NK-92 treated with Interleukin-12 subunit alpha and Interleukin-12 subunit beta, amount 100 ng/mL, for 24 hours (cell line): ENCODE results near the gene C1orf21.

Source experiments
- DNase-seq: peaks from one replicate; lab custom pipeline; 2025; lab: John Stamatoyannopoulos, UW

Gene C1orf21

DNA sequence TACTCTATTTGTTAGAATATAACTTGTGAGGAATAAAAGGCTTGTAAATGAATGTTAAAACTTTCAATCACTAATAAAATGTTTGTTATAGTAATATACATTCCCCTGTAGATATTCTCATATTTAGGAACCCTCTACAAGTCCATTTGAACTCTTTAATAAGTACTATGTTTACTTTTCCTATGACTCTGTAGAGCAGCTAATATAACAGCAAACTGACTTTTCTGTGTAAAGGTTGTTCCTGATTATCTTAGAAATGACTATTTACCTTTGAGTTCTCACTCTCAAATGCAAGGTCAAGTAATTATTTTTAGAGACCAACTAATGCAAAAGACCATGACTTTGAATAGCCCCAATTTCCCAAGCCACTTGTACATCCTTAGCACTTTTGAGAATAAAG is 130.3 kb downstream of the C1orf21 start:
- no peak for DNase-seq

DNA sequence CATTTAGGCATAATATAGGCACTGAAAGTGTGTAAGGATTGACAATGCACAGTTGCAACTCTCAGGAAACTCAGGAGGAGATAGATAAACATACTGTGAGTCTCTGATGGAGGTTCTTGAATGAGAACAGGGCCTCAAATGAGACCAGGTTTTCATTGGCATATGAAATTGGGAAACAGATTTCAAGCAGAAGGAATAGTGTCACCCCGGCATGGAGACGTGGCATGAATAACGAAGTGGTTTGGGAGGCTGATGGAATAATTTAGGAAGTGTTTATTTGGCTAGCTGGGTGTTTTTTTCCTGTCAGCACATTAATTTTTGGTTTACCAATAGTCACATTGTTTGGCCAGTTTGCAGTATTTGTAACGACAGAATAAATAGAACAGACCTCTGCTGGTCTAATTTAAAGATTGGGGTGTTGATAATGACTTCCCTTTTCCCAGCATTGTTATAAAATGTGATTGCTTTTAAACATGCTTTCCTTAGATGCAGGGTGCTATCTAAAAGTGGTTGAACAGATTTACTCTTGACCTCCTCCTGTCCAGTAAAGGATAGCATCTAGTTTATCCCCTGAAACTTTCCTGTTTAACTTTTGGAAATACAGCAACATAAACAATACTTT is 132.0 kb downstream of the C1orf21 start:
- no peak for DNase-seq

DNA sequence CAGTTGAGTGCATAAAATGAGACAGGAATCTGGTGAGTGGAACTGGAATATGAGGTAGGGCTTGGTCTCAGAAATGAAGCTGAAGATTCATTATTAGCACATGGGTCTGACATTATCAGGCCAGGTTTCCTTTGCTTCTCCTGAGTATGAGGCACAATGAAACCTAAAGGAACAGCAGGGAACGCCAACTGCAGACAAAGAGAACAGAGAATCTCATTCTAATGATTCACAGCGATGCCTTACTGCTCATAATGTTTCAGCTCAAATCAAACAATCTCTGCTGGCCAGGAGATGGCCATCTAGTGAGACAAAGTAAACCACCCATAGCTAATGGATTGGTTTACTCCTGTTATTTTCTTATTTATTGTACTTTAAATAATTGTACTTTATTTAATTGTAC is 133.5 kb downstream of the C1orf21 start:
- no peak for DNase-seq

DNA sequence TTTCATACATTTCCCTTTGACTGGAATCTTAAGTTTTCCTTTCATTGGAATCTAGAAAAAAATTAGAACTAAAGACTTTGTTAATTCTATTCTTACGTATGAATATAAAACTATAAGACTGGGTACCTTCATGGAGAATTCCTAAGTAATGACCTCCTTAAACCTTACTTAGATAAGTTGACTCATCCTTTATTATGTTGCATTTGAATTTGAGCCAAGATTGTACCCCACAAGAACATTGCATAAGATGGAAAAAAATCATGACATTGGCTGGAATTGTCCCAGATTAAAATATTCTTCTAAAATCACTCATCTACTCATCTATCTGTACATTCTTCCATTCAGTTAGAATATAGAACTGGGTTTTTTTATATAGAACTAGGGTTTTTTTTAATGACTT is 137.4 kb downstream of the C1orf21 start:
- DNase-seq, result no peak

DNA sequence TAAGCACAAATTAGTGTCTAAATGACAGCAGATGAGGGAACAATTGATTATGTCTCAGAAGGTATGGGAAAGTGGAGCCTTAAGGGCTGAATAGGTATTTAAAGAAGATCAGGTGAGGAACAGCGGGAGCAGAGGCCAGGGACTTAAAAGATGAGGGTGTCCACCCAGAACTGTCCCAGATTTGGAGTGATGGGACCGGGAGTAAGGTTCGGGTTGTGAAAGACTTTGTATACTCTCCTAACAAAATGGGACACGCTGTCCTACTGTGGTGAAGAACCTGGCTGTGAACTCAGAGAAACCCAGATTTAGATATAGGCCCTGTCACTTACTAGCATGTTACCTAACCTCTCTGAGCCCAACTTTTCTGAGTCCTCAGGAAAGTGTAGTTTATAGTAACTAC is 140.6 kb downstream of the C1orf21 start:
- DNase-seq, result no peak

DNA sequence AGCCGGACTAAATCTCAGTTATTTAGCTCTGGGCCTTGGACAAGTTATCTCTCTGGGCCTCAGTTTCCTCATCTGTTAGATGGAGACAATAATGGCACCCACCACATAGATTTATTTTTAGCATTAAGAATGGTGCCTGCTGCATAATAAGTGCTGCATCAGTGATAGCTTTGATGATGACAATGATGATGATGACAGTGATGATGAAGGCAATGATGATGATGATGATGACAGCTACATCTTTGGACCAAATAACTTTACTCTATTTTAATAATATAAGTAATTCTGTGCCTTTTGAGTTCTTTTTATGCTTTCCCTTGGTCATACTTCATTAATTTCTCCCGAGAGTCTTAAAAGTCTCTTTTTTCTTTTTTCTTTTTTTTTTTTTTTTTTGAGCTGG is 143.4 kb downstream of the C1orf21 start:
- DNase-seq, result no peak

DNA sequence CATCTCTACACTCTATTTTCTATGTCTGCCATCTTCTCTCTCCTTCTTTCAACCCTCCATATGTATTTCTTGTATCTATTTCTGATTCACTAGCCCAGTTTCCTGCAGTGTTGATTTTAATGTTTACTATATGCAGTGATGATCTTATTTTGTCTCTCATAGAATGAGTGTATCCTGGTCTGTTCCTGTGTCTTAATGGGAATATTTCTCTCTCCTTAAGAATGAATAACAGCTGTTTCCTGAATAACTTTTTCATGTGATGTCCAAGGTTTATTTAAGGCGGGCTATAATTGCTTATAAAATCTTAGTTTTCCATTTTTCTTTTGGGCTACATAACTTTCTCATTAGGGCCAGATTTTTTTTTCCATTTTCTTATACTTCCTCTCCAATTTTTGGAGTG is 144.5 kb downstream of the C1orf21 start:
- no peak for DNase-seq

DNA sequence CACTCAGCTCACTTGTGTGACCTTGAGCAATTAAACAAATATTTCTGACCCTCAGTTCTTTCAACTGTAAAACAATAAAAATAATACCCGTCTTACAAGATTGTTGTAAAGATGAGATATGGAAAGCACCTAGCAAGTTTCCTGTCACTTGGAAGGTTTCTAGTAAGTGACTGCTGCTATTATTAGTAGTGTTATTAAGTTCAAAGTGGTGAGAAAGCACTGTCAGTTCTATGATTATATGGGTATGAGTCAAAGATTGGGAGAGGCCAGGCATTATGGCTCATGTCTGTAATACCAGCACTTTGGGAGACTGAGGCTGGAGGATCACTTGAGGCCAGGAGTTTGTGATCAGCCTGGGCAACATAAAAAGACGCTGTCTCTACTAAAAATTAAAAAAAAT is 145.4 kb downstream of the C1orf21 start:
- DNase-seq, result no peak

DNA sequence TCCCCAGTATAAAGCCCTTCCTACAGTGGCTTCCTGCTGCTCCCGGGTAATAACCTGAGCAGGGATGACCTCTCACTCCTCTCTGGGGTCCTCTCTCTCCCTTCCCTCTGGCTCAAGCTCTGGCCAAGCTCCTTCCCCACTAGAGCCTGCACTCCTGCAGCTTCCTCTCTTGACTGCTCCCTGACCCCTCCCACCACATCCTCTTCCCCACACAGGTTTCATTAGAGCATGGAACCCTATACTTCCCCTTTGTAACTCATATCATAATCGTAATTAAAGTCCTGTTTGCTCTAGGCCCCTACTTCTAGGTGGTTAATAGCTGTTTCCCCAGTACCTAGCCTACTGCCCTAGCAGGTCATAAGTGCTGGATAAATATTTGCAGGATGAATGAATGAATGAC is 146.2 kb downstream of the C1orf21 start:
- no peak for DNase-seq

DNA sequence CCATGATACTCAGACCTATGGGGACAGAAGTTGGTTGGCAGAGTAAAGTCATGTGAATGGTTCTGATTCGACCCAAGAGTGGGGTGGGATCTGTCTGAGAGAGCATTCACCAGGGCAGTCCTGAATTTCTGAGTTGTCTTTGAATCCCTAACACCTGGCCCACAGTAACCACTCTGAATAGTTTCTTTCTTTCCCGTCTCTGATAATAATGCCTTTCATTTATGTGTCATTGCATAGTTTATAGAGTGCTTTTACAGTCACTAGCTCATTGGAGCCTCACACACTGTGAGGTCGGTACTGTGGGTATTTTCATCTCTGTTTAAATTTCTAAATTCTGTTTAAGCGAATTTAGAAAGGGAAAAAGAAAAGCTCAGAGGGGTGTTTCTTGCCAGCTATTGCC is 147.1 kb downstream of the C1orf21 start:
- no peak for DNase-seq

DNA sequence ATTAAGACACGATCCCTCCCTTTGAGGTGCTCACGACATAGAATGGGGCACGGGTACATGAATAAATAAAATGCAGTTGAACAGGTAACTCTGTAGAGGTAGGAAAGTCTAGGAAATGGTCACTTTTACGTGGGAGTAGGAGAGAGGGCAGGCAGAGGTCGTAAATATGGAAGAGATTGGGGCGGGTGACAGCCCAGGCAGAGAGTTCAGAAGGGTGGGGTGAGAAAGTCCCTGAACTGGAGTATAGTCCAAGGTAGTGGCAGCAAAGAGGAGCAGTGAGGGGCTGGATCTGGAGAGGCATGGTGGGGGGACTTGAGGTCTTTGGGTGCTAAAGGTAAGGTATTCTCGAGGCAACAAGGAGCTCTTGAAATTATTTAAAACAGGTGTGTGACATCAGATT is 147.9 kb downstream of the C1orf21 start:
- DNase-seq, result no peak

DNA sequence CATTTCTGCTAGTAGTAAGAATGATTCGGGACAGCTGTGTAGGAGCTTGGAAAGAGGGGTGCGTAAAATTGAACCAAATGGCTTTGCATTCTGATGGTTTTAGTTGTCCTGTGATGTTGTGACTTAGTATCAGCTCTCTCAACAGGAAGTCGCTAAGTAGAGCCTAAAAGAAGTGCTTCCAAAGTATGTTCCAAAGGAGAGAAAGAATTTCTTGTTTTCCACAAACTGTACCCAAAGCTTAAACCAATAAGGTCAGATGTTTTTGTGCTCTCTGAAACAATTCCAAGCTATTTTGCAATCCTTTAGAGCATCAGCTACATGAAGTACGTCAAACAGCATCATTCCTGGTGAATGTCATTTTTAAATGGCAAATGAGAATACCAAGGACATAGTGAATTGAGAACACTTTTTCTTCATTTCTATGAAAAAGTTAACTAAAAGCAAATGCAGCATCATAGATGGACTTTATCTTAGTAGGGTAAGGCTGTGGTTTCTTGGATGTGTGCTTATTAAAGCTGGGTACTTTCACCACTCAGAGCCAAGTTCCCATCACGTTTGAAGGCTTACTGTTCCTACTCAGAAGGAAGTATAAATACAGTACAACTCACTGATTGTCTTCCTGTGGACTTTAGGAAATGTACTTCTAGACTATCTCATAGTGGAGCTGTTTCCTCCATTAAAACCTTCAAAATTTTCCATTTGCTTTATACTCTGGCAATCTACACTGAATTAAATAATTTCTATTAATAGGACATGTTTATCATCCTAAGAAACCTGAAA is 148.6 kb downstream of the C1orf21 start:
- DNase-seq, result no peak

DNA sequence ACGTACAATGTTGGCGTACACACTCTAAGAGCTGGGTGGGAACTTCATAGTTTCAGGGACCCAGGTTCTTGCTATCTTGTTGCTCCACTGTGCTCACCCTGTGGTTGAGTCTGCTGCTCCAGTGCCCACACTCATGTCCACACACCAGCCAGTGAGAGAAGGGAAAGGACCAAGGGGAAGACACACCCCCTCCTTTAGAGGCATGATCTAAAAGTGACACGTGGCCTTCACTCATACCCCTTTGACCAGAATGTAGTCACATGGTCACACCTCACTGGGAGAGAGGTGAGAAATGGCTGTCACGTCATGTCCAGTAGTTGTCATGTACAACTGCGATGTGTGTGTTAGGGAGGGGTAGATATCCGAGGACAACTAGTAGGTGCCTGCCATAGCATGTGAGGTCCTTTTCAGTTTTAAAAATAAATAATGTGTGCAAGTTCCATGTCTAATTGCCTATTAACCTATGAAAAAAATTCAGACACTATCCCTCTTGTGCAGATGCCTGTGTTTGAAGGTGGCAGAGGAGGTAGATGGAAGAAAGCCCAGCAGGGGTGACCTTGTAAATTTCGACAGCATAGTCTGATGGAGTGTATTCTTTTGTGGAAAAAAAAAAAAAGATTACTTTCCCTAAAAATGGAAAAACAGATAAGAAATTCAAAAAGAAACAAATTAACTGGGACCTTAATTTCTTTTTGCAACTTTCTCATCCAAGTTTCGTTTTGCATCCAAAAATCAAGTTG is 149.6 kb downstream of the C1orf21 start:
- no peak for DNase-seq

DNA sequence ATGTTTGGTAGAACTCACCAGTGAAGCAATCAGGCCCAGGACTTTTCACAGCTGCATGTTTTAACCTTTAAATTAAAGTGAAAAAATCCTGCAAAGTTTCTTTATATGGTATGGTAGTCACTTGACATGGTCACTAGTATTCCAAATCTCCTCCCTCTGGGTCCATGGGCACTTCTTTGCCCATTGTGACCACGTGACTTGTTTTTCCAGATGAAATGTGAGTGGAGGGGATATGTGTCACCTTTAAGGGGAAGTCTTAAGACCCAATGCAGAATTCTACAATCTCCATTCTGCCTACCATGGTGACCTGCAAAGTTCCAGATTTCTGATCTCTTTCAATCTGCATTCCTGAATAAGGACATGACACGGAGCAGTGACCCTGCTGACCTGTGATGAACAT is 152.8 kb downstream of the C1orf21 start:
- DNase-seq, result no peak

DNA sequence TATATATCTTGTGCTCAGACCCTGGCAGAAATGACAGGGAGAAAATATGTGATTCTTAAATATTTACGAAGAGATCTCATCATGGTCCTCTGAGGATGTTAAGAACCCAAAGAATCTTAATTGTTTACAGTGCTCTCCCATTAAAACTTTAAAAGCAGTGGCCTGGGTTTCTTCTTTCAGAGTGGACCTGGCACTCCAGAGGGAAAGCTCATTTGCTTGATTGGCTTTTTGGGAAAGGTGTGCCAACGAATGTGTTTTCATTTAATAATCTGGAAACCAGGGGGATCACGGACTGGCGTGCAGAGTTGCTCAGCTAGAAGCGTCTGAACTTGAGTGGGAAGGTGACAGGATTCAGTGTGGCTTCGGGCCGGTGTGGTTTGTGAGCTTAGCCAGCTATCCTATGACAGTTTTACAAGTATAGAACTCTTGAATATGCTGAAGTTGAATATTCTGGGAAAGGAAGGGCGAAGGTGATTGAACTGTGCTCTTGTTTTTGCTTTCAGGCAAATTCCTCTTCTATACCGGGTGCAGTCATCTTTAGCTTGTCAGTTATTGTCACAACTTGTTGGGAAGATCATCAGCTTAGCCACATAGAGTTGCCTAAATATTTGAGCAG is 154.8 kb downstream of the C1orf21 start:
- DNase-seq, result no peak

DNA sequence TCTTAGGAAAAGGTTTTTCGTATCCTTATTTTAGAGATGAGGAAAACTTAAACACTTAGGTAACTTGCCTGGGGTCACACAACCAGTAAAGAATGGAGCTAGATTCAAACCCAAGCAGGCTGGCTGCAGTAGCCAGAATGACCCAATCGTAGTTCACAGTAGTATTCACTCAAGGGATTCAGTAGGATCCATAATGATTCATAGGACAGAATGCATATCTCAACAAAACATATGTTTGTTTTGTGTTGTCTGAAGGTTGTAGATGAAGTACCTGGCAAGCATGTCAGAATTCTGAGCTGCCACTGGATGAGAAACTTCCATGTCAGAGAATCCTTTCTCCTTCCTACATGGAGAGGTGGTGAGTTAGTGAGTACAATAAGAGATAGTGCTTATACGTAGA is 155.5 kb downstream of the C1orf21 start:
- DNase-seq, result no peak

DNA sequence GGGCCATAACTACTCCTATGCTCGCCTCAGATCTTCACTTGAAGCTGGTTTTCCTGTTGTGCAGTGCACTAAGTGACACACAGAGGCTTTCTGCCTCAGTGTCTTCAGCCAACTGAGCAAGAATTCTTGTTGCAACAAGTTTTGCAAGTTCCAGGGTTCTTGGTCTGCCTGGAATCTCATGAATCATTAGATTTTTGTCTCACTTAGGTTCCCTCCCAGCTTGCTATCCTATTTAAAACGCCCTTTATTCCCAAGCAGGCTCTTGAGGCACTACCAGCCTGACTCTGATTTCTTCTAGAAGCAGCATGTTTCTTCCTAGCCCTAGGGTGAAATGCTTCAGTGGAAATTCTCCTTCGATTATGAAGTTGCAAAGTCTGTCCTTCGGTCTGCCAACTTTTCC is 158.8 kb downstream of the C1orf21 start:
- no peak for DNase-seq

DNA sequence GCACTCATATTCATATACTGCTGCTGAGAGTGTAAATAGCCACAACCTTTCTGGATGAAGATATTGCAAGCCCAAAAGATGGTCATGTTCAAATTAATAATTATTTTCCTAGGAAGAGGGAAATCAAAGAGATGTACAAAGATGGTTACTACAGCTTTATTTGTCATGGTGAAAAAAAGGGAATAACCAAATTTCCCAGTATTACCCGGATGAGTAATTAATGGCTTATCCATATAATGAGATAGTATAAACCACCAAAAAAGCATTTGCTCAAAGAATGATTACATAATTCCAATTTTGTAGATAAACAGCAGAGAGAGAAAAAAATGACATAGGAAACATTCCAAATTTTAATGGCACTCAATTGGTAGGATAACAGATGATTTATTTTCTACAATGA is 165.6 kb downstream of the C1orf21 start:
- no peak for DNase-seq

DNA sequence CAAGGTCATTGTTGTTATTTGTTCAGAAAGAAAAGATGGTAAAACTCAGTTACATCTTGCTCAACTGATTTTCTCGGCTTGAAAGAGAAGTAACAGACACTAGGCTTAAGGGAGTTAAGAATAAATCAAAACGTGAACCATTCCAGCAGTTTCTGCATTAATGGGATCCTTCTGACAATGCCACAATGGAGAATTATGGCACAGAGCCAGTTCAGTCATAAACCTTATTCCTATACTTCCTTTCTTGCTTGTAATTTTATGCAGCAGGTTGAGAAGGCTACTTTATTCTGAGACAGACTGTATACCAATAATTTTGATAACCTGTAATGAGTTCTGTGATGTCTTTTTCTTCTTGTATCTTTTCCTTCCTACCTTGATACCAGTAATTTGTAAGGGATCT is 167.0 kb downstream of the C1orf21 start:
- DNase-seq, result no peak

DNA sequence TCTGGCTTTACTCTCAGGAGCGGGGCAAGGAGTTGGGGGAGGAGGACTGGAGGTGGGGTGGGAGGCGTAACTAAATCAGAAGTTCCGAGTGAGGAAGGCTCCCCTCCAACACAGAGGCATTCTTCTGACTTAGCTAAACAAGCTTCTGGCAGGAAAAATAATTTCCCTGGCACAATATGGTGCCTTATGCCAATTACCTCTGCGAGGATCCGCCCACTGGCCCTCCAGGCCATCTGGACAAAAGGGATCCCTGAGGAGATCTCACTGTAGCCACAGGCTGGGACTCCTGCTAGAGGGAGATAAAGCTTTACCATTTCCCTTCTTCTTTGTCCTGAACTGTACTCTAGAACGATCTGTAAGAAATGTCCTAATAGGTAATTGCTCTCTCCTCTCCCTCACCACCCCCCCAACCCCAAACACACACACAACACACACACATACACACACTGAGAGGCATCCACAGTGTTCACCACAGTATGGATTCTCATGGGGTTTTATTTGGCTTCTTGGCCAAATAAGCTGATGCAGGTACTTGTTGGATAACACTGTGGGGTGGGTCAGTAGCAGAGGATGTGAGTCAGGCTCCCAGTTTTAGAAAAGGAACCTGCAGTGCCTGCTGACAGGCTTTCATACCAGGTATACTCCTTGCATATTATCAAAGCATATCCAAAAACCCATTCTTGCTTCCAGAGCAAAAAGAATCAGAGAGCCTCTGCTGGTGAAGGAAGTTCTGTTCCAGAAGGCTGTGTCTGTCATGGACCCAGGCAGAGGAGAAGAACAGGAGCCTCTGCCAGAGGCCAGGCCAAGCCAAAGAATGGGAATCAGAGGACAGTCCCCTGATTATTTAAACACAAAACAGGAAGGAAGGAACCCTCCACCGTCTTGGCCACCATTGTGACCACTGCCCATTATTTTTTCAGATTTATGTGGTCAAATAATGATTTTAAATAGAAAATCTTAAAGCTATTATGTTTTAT is 169.1 kb downstream of the C1orf21 start:
- no peak for DNase-seq

DNA sequence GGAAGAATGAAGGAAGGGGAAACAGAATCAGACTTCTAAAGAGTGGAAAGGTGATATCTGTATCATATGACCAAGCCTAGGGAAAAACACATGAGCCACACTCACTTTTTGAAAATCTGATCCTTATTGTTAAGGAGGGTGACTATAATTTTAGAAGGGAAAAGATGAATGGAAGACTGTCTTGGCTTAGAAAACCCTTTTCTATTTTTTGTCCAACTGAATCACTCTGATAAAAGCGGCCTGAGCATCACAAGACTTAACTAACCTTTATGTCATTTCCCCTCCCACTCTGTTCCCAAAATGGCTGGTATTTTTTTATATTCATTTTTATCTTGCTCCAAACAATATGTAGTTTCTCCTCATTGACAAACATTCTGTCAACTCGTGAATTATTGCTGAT is 169.8 kb downstream of the C1orf21 start:
- no peak for DNase-seq
